Stromal cell of bone marrow (primary cell): ENCODE data around the gene USP14.
"Not testable (repeated sequence)": the region's sequence is repeated elsewhere in the genome, so short reads cannot be mapped to it uniquely, and the experiment has no call there.

Experiments used
- DNase-seq: peaks from one replicate; pipeline ENCODE4 v3.0.0-alpha.2; 2012; ENCODE audit warnings: low read depth

The USP14 gene

DNA sequence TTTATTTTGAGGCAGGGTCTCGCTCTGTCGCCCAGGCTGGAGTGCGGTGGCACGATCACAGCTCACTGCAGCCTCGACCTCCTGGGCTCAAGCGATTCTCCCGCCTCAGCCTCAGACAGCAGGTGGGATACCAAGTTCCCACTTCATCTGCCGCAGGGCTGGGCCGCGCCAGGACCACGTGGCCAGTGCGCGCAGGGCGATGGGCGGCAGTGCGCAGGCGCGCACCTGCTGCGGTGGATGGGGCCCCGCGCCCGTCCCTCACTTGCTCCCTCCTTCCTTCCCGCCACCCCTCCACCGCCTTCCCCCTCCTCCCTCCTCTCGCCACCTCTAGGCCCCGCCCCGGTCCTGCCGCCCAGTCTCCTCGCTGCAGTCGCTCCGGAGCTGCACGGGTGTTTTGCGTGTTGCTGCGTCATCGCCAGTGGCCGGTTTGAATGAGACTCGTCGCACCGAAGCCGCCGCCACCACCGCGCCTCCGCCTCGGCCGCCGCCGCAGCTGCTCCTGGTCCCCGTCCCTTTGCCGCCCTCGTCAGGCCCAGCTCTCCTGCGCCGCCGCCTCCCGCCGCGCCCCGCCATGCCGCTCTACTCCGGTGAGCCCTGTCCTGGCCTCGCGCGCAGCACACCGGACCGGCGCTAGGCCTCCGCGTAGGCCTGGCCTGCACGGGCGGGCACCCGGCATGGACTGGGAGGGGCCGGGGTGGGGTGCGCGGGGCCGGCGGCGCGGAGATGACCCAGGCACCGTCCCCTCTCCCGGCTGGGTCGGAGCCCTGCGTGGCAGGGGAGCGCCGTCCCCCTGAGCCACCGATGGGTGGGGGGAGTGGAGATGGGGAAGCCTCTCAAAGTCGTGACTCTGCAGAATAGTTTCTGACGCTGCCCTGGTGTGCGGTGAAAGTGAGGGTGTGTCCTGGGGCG, at the start of gene USP14:
Gene USP14, plus strand, starts transcription at position 430 of the 909 bp plus-strand sequence. Its CDS starts 142 bp downstream, at position 572.
- DNase-seq: peak; percentile 93

DNA sequence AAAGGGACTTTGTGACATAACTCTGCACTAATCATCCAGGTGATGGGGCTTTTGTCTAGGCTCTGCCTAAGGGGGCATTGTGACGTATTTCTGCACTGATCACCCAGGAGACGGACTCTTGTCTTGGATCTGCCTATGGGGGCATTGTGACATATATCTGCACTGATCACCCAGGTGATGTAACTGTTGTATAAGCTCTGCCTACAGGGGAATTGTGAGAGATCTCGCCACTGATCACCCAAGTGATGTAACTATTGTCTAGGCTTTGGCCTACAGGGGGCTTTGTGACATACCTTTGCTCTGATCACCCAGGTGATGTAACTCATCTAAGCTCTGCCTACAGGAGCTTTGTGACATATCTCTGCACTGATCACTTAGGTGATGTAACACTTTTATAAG, 49.7 kb upstream of the USP14 start:
- DNase-seq: not testable (repeated sequence)

DNA sequence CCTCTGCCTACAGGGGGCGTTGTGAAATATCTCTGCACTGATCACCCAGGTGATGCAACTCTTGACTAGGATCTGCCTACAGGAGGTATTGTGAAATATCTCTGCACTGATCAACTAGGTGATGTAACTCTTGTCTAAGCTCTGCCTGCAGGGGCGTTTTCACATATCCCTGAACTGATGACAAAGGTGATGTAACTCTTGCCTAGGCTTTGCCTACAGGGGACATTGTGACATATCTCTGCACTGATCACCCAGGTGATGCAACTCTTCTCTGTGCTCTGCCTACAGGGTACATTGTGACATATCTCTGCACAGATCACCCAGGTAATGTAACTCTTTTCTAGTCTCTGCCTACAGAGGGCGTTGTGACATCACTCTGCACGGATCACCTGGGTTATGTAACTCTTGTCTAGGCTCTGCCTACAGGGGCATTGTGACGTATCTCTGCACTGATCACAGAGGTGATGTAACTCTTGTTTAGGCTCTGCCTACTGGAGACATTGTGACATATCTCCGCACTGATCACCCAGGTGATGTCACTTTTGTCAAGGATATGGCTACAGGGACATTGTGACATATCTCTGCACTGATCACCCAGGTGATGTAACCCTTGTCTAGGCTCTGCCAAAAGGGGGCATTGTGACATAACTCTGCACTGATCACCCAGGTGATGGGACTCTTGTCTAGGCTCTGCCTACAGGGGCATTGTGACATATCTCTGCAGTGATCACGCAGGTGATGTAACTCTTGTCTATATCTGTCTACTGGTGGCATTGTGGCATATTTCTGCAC, 49.0 kb upstream of the USP14 start:
- not testable (repeated sequence) for DNase-seq

GRCh38 chr18:109922-110261, 48.5 kb upstream of the USP14 start:
- not testable (repeated sequence) for DNase-seq

DNA sequence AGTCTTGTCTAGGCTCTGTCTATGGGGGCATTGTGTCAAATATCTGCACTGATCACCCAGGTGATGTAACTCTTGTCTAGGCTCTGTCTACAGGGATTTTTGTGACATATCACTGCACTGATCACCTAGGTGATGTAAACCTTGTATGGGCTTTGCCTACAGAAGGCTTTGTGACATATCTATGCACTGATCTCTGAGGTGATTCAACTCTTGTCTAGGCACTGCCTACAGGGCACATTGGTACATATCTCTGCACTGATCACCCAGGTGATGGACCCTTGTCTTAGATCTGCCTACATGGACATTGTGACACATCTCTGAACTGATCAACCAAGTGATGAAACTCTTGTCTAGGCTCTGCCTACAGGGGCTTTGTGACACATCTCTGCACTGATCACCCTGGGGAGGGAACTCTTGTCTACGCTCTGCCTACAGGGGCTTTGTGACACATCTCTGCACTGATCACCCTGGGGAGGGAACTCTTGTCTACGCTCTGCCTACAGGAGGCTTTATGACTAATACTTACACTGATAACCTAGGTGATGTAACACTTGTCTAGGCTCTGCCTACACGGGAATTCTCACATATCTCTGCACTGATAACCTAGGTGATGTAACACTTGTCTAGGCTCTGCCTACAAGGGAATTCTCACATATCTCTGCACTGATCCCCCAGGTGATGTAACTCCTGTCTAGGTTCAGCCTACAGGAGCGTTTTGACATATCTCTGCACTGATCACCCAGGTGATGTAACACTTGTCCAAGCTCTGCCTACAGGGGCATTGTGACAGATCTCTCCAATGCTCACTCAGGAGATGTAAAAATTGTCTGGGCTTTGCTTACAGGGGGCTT, 47.8 kb upstream of the USP14 start:
- not testable (repeated sequence) for DNase-seq

- DNase-seq: no peak
Measured at GRCh38 chr18:111306-112014, 46.9 kb upstream of the USP14 start.

- DNase-seq: not testable (repeated sequence)
Measured at GRCh38 chr18:112015-112733, 46.2 kb upstream of the USP14 start.

DNA sequence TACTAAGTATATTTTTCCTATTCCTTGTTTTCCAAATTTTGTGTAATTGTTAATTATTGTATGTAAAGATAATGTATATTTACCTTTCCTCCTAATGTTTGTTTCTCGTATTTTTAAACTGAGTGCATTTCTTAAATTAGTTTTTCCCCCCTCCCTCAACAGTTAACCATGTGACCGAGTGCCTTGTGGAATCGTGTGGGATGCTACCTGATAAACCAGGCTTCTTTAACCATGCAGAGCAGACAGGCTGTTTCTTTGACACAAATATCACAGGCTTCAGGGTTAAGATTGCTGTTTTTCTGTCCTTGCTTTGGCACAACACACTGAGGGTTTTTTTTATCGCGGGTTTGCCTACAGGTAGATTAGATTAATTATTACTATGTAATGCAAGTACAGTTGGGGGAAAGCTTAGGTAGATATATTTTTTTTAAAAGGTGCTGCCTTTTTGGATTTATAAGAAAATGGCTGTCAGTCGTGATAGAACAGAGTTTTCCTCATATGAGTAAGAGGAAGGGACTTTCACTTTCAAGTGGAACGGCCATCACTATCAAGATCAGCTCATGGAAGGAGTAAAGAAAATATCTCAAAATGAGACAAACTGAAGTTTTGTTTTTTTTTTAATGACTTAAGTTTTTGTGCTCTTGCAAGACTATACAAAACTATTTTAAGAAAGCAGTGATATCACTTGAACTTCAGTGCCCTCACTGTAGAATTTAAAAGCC, 37.7 kb upstream of the USP14 start:
- DNase-seq: not testable (repeated sequence)

DNA sequence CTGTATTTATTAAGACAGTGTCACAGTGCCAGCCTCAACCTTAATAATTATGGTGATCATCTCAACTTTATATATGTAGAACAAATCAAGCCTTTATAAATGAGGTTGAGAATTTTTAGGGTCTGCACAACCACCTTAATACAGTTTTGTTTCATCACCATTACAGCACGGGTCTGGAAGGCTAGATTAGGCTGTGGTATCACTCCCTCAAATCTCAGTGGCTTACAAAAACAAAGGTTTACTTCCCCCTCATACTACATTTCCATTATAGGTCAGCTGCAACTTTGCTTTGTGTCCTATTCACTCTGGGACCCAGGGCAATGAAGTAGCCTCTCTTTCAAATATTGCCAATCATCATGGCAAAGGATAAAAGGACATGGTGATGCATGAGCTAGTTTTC, 23.3 kb upstream of the USP14 start:
- no peak for DNase-seq

DNA sequence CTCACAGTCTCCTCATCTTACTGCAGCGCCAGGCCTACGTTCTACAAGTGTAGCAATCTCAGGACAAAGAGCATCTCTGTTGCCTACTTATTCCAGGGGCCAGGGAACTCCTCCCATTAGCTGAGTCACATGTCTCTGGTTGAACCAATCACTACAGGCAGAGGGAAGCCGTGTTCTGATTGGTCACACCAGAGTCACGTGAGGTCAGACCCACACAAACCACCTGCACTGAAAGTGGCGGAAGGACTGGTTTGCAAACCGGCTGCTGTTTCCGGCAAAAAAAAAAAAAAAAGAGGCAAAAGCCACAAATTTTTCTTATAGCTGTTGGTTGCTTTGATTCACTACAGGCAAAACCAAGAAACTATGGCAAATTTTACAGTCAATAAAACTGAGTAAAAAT, 21.9 kb upstream of the USP14 start:
- no peak for DNase-seq

GRCh38 chr18:137327-137726, 21.0 kb upstream of the USP14 start:
- no peak for DNase-seq

DNA sequence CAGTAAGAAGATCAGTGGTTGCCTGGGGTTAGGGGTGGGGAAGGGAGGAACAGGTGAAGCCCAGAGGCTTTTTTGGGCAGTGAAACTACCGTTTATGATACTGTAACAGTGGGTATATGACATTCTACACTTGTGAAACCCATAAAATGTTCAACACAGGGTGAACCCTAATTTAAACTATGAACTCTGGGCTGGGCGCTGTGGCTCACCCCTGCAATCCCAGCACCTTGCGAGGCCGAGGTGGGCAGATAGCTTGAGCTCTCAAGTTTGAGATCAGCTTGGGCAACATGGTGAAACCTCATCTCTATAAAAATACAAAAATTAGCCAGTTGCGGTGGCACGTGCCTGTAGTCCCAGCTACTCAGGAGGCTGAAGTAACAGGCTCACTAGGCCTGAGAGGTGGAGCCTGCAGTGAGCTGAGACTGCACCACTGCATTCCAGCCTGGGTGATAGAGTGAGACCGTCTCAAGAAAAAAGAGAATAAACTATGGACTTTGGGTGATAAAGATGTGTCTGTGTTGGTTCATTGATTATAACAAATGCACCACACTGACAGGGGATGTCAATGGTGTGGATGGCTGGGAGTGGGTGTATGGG, 17.6 kb upstream of the USP14 start:
- DNase-seq: no peak

- DNase-seq: not testable (repeated sequence)
Measured at GRCh38 chr18:142624-143296, 15.6 kb upstream of the USP14 start.

DNA sequence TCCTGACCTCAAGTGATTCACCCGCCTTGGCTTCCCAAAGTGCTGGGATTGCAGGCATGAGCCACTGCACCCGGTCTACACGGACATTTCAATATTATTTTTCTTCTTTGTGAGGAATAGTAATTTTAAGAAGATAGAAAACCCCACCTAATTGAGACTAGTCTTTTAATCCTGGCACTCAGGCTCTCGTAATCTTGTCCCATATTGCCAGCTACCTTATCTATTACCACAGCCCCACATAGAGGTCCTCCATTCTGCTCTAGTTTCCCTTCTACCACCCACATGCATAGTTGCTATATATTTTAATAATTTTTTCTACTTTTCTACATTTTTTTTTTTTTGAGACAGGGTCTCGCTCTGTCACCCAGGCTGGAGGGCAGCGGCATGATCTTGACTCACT, 9.5 kb upstream of the USP14 start:
- no peak for DNase-seq

DNA sequence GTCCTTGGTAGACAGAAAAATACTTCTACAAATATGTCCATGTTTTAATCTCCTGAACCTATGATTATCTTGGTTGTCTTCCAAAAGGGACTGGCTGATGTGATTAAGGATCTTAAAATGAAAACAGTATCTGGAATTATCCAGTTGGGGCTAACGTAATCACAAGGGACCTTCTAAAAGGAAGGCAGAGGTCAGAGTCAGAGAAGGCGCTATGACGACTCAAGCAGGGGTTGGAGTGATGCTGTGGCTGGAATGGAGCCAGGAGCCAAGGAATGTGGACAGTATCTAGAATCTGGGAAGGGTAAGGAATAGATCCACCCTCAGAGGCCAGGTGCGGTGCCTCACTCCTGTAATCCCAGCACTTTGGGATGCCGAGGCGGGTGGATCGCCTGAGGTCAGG, 4.2 kb upstream of the USP14 start:
- no peak for DNase-seq

GRCh38 chr18:155688-156087, 2.7 kb upstream of the USP14 start:
- no peak for DNase-seq

GRCh38 chr18:156514-157230, 1.7 kb upstream of the USP14 start:
- DNase-seq: no peak

GRCh38 chr18:159037-159652, 788 bp downstream of the USP14 start:
- no peak for DNase-seq
